GM19468 (cell line): Measurements from ENCODE around the gene RRAS.

Experiments
- ATAC-seq: cut with Tn5 transposase; IDR thresholded peaks from one replicate; pipeline ENCODE4 v1.9.1; 2021; ENCODE audit warnings: mild to moderate bottlenecking, moderate library complexity, moderate number of reproducible peaks; ENCODE audit not compliant: unreplicated experiment; ENCODE audit errors: extremely low read depth

The RRAS gene

GRCh38 chr19:49599378-49600295, 40.3 kb downstream of the RRAS start:
- no peak for ATAC-seq

- ATAC-seq, result no peak
Measured at GRCh38 chr19:49597703-49597974, 42.3 kb downstream of the RRAS start.

GRCh38 chr19:49596954-49597702, 42.8 kb downstream of the RRAS start:
- ATAC-seq, result no peak

GRCh38 chr19:49596407-49596806, 43.5 kb downstream of the RRAS start:
- ATAC-seq, result no peak

GRCh38 chr19:49595819-49596404, 44.0 kb downstream of the RRAS start:
- ATAC-seq, result no peak

GRCh38 chr19:49594993-49595818, 44.7 kb downstream of the RRAS start:
- ATAC-seq, result no peak

- ATAC-seq, result no peak
Measured at GRCh38 chr19:49594157-49594992, 45.6 kb downstream of the RRAS start.

GRCh38 chr19:49593233-49594113, 46.5 kb downstream of the RRAS start:
- ATAC-seq, result no peak

GRCh38 chr19:49592486-49593232, 47.3 kb downstream of the RRAS start:
- no peak for ATAC-seq

- ATAC-seq, result no peak
Measured at GRCh38 chr19:49591731-49592485, 48.0 kb downstream of the RRAS start.

- ATAC-seq, result no peak
Measured at GRCh38 chr19:49590971-49591730, 48.8 kb downstream of the RRAS start, which contains the start of gene PRR12. Gene PRR12 (plus strand): TSS chr19:49591182. CDS start chr19:49591655, 473 bp downstream.

- ATAC-seq, result peak; percentile 28
Measured at GRCh38 chr19:49590071-49590970, 49.6 kb downstream of the RRAS start.

- ATAC-seq, result no peak
Measured at GRCh38 chr19:49589502-49589905, 50.4 kb downstream of the RRAS start.

- no peak for ATAC-seq
Measured at GRCh38 chr19:49588365-49589122, 51.4 kb downstream of the RRAS start.

- no peak for ATAC-seq
Measured at GRCh38 chr19:49587227-49587626, 52.7 kb downstream of the RRAS start.
